DMS53 treated with DMSO at 0.1 percent for 48 hours (cell line): ENCODE measurements around the gene GFOD1.
"Not testable (repeated sequence)": the region's sequence is repeated elsewhere in the genome, so short reads cannot be mapped to it uniquely, and the experiment has no call there.

ENCODE experiments used
- DNase-seq: peaks from one replicate; lab custom pipeline; 2025; ENCODE audit not compliant: unreplicated experiment; lab: John Stamatoyannopoulos, UW

The GFOD1 gene

GRCh38 chr6:13511913-13512717 lies 24.7 kb upstream of the GFOD1 start:
- DNase-seq = no peak

- not testable (repeated sequence) for DNase-seq
Observed at GRCh38 chr6:13511141-13511571, 23.8 kb upstream of the GFOD1 start.

GRCh38 chr6:13510433-13510832 lies 23.0 kb upstream of the GFOD1 start:
- not testable (repeated sequence) for DNase-seq

- DNase-seq = no peak
Observed at GRCh38 chr6:13508711-13509705, 21.6 kb upstream of the GFOD1 start.

GRCh38 chr6:13507306-13507860 lies 20.0 kb upstream of the GFOD1 start:
- no peak for DNase-seq

- no peak for DNase-seq
Observed at GRCh38 chr6:13505345-13505734, 17.9 kb upstream of the GFOD1 start.

GRCh38 chr6:13504611-13505344 lies 17.4 kb upstream of the GFOD1 start:
- DNase-seq = no peak

GRCh38 chr6:13500915-13501314 lies 13.5 kb upstream of the GFOD1 start:
- no peak for DNase-seq

- DNase-seq = no peak
Observed at GRCh38 chr6:13500264-13500663, 12.9 kb upstream of the GFOD1 start.

GRCh38 chr6:13496513-13497190 lies 9.3 kb upstream of the GFOD1 start:
- no peak for DNase-seq

- no peak for DNase-seq
Observed at GRCh38 chr6:13495818-13496217, 8.4 kb upstream of the GFOD1 start.

- DNase-seq = no peak
Observed at GRCh38 chr6:13495112-13495776, 7.8 kb upstream of the GFOD1 start.

- no peak for DNase-seq
Observed at GRCh38 chr6:13494137-13494536, 6.7 kb upstream of the GFOD1 start.

- no peak for DNase-seq
Observed at GRCh38 chr6:13493147-13493546, 5.7 kb upstream of the GFOD1 start.

GRCh38 chr6:13492357-13492756 lies 5.0 kb upstream of the GFOD1 start:
- DNase-seq = no peak

GRCh38 chr6:13491538-13491937 lies 4.1 kb upstream of the GFOD1 start:
- no peak for DNase-seq

GRCh38 chr6:13490402-13490801 lies 3.0 kb upstream of the GFOD1 start:
- DNase-seq = no peak

- DNase-seq = no peak
Observed at GRCh38 chr6:13488896-13489237, 1.5 kb upstream of the GFOD1 start.

- DNase-seq = no peak
Observed at GRCh38 chr6:13488015-13488895, 855 bp upstream of the GFOD1 start.
